ENCODE results near the gene FKBP10. TPM values are rescaled to one million over a fixed set of nuclear protein-coding genes. Genes with fewer than 3 reads are reported as not detected.

FKBP10 gene
- total RNA-seq, 2 experiments from 2014 or later = 1.7 to 2.1 TPM

- POLR2A ChIA-PET = interaction anchor here (1.0 kb wide), 1 partner anchor 33 kb away, joined by 3 read pairs; no protein-coding TSS in a partner anchor
- CTCF ChIA-PET = interaction anchor here (0.6 to 2.7 kb wide), 23 partner anchors 9 to 986 kb away, joined by 3 to 17 read pairs (median 5); partner anchors contain the start of genes JUP, KLHL10 and P3H4
Measured at GRCh38 chr17:41801374-41802271, 11.2 kb upstream of the FKBP10 start.

GRCh38 chr17:41803049-41804020 lies 9.5 kb upstream of the FKBP10 start:
- ChIA-PET POLR2A (no interaction called here), CTCF (interaction anchor here (1.2 to 2.7 kb wide), 5 partner anchors 7 to 72 kb away, joined by 5 to 17 read pairs (median 8); partner anchors contain the start of gene P3H4)

GRCh38 chr17:41806685-41807445 lies 5.9 kb upstream of the FKBP10 start:
- ChIA-PET CTCF (no interaction called here), POLR2A (no interaction called here)

- POLR2A ChIA-PET = interaction anchor here (0.5 to 1.3 kb wide), 5 partner anchors 23 to 122 kb away, joined by 3 to 7 read pairs (median 3); partner anchors contain the start of genes EIF1 and KLHL11
- CTCF ChIA-PET = interaction anchor here (0.6 to 3.0 kb wide), 14 partner anchors 9 to 162 kb away, joined by 3 to 17 read pairs (median 4); no protein-coding TSS in a partner anchor
Measured at GRCh38 chr17:41810659-41811548, 1.9 kb upstream of the FKBP10 start.

- ChIA-PET CTCF (interaction anchor here (0.6 to 3.0 kb wide), 14 partner anchors 10 to 1583 kb away, joined by 3 to 17 read pairs (median 4); no protein-coding TSS in a partner anchor), POLR2A (interaction anchor here (0.5 to 1.3 kb wide), 5 partner anchors 23 to 123 kb away, joined by 3 to 7 read pairs (median 3); partner anchors contain the start of genes EIF1 and KLHL11)
Measured at GRCh38 chr17:41811549-41812380, 1.0 kb upstream of the FKBP10 start, which contains the start of gene P3H4. P3H4 (minus strand) TSS chr17:41811949; CDS start chr17:41811915, 34 bp downstream.

GRCh38 chr17:41813152-41813680 lies 412 bp downstream of the FKBP10 start:
- POLR2A ChIA-PET = interaction anchor here (0.7 kb wide), 1 partner anchor 105 kb away, joined by 3 read pairs; no protein-coding TSS in a partner anchor
- CTCF ChIA-PET = interaction anchor here (1.9 kb wide), 1 partner anchor 76 kb away, joined by 5 read pairs; no protein-coding TSS in a partner anchor

GRCh38 chr17:41813699-41814124 lies 908 bp downstream of the FKBP10 start:
- POLR2A ChIA-PET = no interaction called here
- CTCF ChIA-PET = interaction anchor here (1.9 kb wide), 1 partner anchor 76 kb away, joined by 5 read pairs; no protein-coding TSS in a partner anchor

- CTCF ChIA-PET = no interaction called here
Measured at GRCh38 chr17:41814195-41814594, 1.4 kb downstream of the FKBP10 start.

GRCh38 chr17:41816637-41817320 lies 4.0 kb downstream of the FKBP10 start:
- POLR2A ChIA-PET = no interaction called here
- CTCF ChIA-PET = no interaction called here

More at GRCh38 chr17:41814195-41814594, 1.4 kb downstream of the FKBP10 start:
- POLR2A ChIA-PET = no interaction called here

- ChIA-PET POLR2A (no interaction called here), CTCF (no interaction called here)
Measured at GRCh38 chr17:41818024-41818423, 5.2 kb downstream of the FKBP10 start.

GRCh38 chr17:41821776-41822175 lies 9.0 kb downstream of the FKBP10 start:
- ChIA-PET CTCF (interaction anchor here (1.1 kb wide), 1 partner anchor 84 kb away, joined by 3 read pairs; no protein-coding TSS in a partner anchor), POLR2A (no interaction called here)

GRCh38 chr17:41822216-41823140 lies 9.7 kb downstream of the FKBP10 start:
- ChIA-PET CTCF (interaction anchor here (1.1 to 1.2 kb wide), 2 partner anchors 20 to 85 kb away, joined by 3 to 5 read pairs; no protein-coding TSS in a partner anchor), POLR2A (no interaction called here)

- CTCF ChIA-PET = interaction anchor here (1.1 to 1.2 kb wide), 2 partner anchors 21 to 85 kb away, joined by 3 to 5 read pairs; no protein-coding TSS in a partner anchor
Measured at GRCh38 chr17:41823141-41823524, 10.3 kb downstream of the FKBP10 start.

GRCh38 chr17:41823580-41823979 lies 10.8 kb downstream of the FKBP10 start:
- ChIA-PET CTCF (interaction anchor here (1.2 kb wide), 1 partner anchor 21 kb away, joined by 5 read pairs; no protein-coding TSS in a partner anchor), POLR2A (interaction anchor here (0.6 kb wide), 1 partner anchor 8 kb away, joined by 4 read pairs; no protein-coding TSS in a partner anchor)

More at GRCh38 chr17:41823141-41823524, 10.3 kb downstream of the FKBP10 start:
- POLR2A ChIA-PET = interaction anchor here (0.6 kb wide), 1 partner anchor 8 kb away, joined by 4 read pairs; no protein-coding TSS in a partner anchor
